ENCODE measurements around the gene NVL. TPM values are rescaled to one million over a fixed set of nuclear protein-coding genes. Genes with fewer than 3 reads are reported as not detected.

The NVL gene
- total and polyA plus RNA-seq, 7 experiments from 2014 or later: 16.1 to 48.6 (median 24.7) TPM

DNA sequence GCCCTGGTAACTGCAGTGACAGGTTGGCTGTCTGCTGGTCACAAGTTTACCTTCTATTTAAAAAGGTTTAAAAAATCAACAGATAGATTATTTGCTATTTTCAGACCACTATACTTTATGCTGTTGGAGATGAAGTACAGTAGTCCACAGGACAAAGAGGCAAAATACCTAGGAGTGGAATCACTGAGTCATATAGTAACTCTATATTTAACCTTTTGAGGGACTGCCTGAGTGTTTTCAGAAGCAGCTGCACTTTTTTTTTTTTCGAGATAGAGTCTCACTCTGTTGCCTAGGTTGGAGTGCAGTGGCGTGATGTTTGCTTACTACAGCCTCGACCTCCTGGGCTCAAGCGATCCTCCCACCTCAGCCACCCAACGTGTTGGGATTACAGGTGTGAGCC, 38.4 kb upstream of the NVL start:
- H3K36me3 Mint-ChIP-seq: peaks cover 9 to 67% (median 41%) of the 10 kb centered on the region in 5 donors
- no peaks in the 10 kb centered on the region for H3K27me3 Mint-ChIP-seq
- H3K27me3 ChIP-seq (ENCODE audit: control insufficient read depth in 2 of 2, insufficient read depth in 2 of 2, low read length in 2 of 2): no peaks in the 10 kb centered on the region
- H3K4me1 Mint-ChIP-seq: peaks cover 24 to 61% (median 49%) of the 10 kb centered on the region in 7 donors
- no peaks in the 10 kb centered on the region for H3K9me3 Mint-ChIP-seq
- no peak overlapping the region for H3K27ac ChIP-seq (ENCODE audit: low read depth, low read length)
- ATAC-seq (no peak), DNase-seq (no peak)
- peaks cover 13 to 53% (median 22%) of the 10 kb centered on the region in 3 experiments for H3K36me3 ChIP-seq (ENCODE audit: control insufficient read depth in 2 of 3, insufficient read depth in 3 of 3, low read length in 3 of 3)
- CTCF ChIA-PET: no interaction called here
- H3K9me3 ChIP-seq (ENCODE audit: control insufficient read depth in 2 of 3, low read length in 3 of 3): no peaks in the 10 kb centered on the region
- H3K4me3 ChIP-seq (ENCODE audit: low read length): no peak overlapping the region
- H3K4me3 Mint-ChIP-seq: no peak overlapping the region
- POLR2A ChIA-PET: no interaction called here
- H3K4me1 ChIP-seq (ENCODE audit: control insufficient read depth in 2 of 2, insufficient read depth in 2 of 2, low read length in 2 of 2): peaks cover 0 to 6% of the 10 kb centered on the region in 2 donors
- H3K27ac Mint-ChIP-seq: peak overlapping the region in 1 of 9 donors; percentile 49
- intact Hi-C loops (cut with micrococcal nuclease): no loop called here

DNA sequence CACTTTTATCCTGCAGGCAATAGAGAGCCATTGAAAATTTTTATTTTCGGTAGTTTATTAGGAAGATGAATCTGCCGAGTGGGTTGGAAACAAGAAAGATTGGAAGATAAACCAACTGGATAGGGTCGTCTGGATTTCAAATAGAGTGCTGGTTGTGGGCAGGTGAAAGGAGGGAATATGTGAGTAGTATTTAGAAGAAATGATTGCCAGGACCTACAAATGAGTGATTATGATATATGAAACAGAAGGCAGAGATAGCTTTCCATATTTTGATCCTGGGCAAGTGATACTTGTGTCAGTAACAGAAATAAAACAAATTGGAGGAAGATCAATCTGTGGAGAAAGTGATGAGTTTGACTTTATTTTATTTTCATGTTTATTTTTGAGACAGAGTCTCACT, 29.2 kb upstream of the NVL start:
- H3K36me3 Mint-ChIP-seq: peaks cover 0 to 29% (median 10%) of the 10 kb centered on the region in 5 donors
- H3K4me1 Mint-ChIP-seq: peaks cover 40 to 78% (median 64%) of the 10 kb centered on the region in 7 donors
- intact Hi-C loops (cut with micrococcal nuclease): loop anchor here in 1 of 2 donors (5.0 to 10.0 kb wide), 2 partner anchors 266 to 1647 kb away; partner anchors contain the start of genes AIDA and BROX
- H3K36me3 ChIP-seq (ENCODE audit: control insufficient read depth in 2 of 3, insufficient read depth in 3 of 3, low read length in 3 of 3): peaks cover 0 to 4% (median 0%) of the 10 kb centered on the region in 3 experiments
- H3K9me3 ChIP-seq (ENCODE audit: control insufficient read depth in 2 of 3, low read length in 3 of 3): no peaks in the 10 kb centered on the region
- H3K27me3 ChIP-seq (ENCODE audit: control insufficient read depth in 2 of 2, insufficient read depth in 2 of 2, low read length in 2 of 2): no peaks in the 10 kb centered on the region
- H3K4me3 Mint-ChIP-seq: peak overlapping the region; percentile 4 to 98 (median 92)
- ATAC-seq (no peak), DNase-seq (no peak)
- H3K27ac ChIP-seq (ENCODE audit: low read depth, low read length): no peak overlapping the region
- H3K27ac Mint-ChIP-seq: peak overlapping the region in 5 of 9 donors; percentile 9 to 89 (median 45)
- no peak overlapping the region for H3K4me3 ChIP-seq (ENCODE audit: low read length)
- no peaks in the 10 kb centered on the region for H3K9me3 Mint-ChIP-seq
- POLR2A ChIA-PET: interaction anchor here (0.5 to 3.1 kb wide), 2 partner anchors 8 to 75 kb away, joined by 3 to 9 read pairs; partner anchors contain the start of gene WDR26
- peaks cover 16 to 33% of the 10 kb centered on the region in 2 donors for H3K4me1 ChIP-seq (ENCODE audit: control insufficient read depth in 2 of 2, insufficient read depth in 2 of 2, low read length in 2 of 2)
- no peaks in the 10 kb centered on the region for H3K27me3 Mint-ChIP-seq
- CTCF ChIA-PET: no interaction called here

DNA sequence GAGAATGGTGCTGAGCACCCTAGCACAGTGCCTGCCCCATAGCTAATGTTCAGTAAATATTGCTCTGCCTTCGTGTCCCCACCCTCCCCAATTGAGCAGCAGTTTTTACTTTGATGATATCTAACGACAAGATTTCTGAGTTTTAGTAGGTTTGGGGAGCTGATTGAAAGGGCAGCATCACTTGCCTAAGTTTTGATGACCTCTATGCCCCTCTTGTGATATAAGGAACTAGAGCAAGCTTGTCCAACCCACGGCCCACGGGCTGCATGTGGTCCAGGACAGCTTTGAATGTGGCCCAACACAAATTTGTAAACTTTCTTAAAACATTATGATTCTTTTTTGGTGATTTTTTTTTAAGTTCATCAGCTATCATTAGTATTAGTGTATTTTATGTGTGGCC, 28.3 kb upstream of the NVL start:
- DNase-seq (no peak), ATAC-seq (no peak)
- Histone ChIP-seq H3K27me3 (ENCODE audit: control insufficient read depth in 2 of 2, insufficient read depth in 2 of 2, low read length in 2 of 2) (no peaks in the 10 kb centered on the region), H3K36me3 (ENCODE audit: control insufficient read depth in 2 of 3, insufficient read depth in 3 of 3, low read length in 3 of 3) (no peaks in the 10 kb centered on the region), H3K4me1 (ENCODE audit: control insufficient read depth in 2 of 2, insufficient read depth in 2 of 2, low read length in 2 of 2) (peaks cover 16 to 27% of the 10 kb centered on the region in 2 donors), H3K27ac (ENCODE audit: low read depth, low read length) (peak overlapping the region; percentile 83), H3K4me3 (ENCODE audit: low read length) (peak overlapping the region; percentile 67), H3K9me3 (ENCODE audit: control insufficient read depth in 2 of 3, low read length in 3 of 3) (no peaks in the 10 kb centered on the region)
- H3K27ac Mint-ChIP-seq: peak overlapping the region in 7 of 9 donors; percentile 50 to 94 (median 89)
- H3K9me3 Mint-ChIP-seq: no peaks in the 10 kb centered on the region
- H3K4me3 Mint-ChIP-seq: peak overlapping the region; percentile 87 to 98 (median 92)
- no peaks in the 10 kb centered on the region for H3K27me3 Mint-ChIP-seq
- ChIA-PET CTCF (interaction anchor here (1.0 to 2.2 kb wide), 3 partner anchors 17 to 73 kb away, joined by 3 to 6 read pairs (median 3); no protein-coding TSS in a partner anchor), POLR2A (interaction anchor here (0.7 to 3.1 kb wide), 8 partner anchors 20 to 80 kb away, joined by 3 to 13 read pairs (median 7); partner anchors contain the start of genes NVL and WDR26)
- H3K4me1 Mint-ChIP-seq: peaks cover 35 to 70% (median 54%) of the 10 kb centered on the region in 7 donors
- peaks cover 0 to 20% (median 10%) of the 10 kb centered on the region in 5 donors for H3K36me3 Mint-ChIP-seq
- intact Hi-C loops (cut with micrococcal nuclease): loop anchor here in 1 of 2 donors (5.0 to 10.0 kb wide), 2 partner anchors 267 to 1646 kb away; partner anchors contain the start of genes AIDA and BROX

DNA sequence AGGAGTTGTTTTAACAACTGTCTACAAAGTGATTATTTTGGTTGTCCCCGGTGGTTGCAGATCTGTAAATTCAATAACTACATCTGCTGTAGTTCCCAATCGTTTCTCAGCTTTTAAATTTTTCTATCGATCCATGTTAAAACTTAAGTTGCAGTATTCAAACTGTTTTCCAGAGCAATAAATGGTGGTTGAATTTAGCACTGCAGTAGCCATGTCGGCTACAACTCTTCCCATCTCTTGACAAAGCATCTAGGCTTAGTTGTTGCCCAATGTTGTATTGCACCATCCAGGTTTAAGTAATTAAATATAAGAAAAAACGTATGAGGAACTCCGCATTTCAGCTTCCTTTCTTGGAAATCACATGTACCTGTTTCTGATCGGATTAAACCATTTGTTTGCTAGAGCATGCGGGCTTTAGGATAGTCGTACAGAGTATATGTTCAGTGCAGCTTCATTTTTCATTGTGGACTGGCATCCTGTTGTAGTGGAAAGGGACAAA, 27.7 kb upstream of the NVL start:
- peak overlapping the region; percentile 67 for H3K4me3 ChIP-seq (ENCODE audit: low read length)
- no peak for DNase-seq
- intact Hi-C loops (cut with micrococcal nuclease): loop anchor here (2.0 to 10.0 kb wide), 5 partner anchors 17 to 1645 kb away; partner anchors contain the start of genes AIDA (in 1 of the 2) and BROX (in 1 of the 2)
- POLR2A ChIA-PET: interaction anchor here (0.8 to 3.1 kb wide), 8 partner anchors 9 to 76 kb away, joined by 3 to 13 read pairs (median 7); partner anchors contain the start of genes NVL and WDR26
- H3K9me3 ChIP-seq (ENCODE audit: control insufficient read depth in 2 of 3, low read length in 3 of 3): no peaks in the 10 kb centered on the region
- H3K27me3 ChIP-seq (ENCODE audit: control insufficient read depth in 2 of 2, insufficient read depth in 2 of 2, low read length in 2 of 2): no peaks in the 10 kb centered on the region
- H3K27me3 Mint-ChIP-seq: no peaks in the 10 kb centered on the region
- no peaks in the 10 kb centered on the region for H3K36me3 ChIP-seq (ENCODE audit: control insufficient read depth in 2 of 3, insufficient read depth in 3 of 3, low read length in 3 of 3)
- CTCF ChIA-PET: interaction anchor here (1.0 to 2.2 kb wide), 3 partner anchors 18 to 73 kb away, joined by 3 to 6 read pairs (median 3); no protein-coding TSS in a partner anchor
- peaks cover 0 to 17% (median 9%) of the 10 kb centered on the region in 5 donors for H3K36me3 Mint-ChIP-seq
- no peak for ATAC-seq
- peaks cover 16 to 27% of the 10 kb centered on the region in 2 donors for H3K4me1 ChIP-seq (ENCODE audit: control insufficient read depth in 2 of 2, insufficient read depth in 2 of 2, low read length in 2 of 2)
- H3K4me1 Mint-ChIP-seq: peaks cover 30 to 65% (median 48%) of the 10 kb centered on the region in 7 donors
- H3K4me3 Mint-ChIP-seq: peak overlapping the region; percentile 87 to 98 (median 92)
- peak overlapping the region; percentile 83 for H3K27ac ChIP-seq (ENCODE audit: low read depth, low read length)
- H3K27ac Mint-ChIP-seq: peak overlapping the region; percentile 71 to 94 (median 86)
- H3K9me3 Mint-ChIP-seq: no peaks in the 10 kb centered on the region

DNA sequence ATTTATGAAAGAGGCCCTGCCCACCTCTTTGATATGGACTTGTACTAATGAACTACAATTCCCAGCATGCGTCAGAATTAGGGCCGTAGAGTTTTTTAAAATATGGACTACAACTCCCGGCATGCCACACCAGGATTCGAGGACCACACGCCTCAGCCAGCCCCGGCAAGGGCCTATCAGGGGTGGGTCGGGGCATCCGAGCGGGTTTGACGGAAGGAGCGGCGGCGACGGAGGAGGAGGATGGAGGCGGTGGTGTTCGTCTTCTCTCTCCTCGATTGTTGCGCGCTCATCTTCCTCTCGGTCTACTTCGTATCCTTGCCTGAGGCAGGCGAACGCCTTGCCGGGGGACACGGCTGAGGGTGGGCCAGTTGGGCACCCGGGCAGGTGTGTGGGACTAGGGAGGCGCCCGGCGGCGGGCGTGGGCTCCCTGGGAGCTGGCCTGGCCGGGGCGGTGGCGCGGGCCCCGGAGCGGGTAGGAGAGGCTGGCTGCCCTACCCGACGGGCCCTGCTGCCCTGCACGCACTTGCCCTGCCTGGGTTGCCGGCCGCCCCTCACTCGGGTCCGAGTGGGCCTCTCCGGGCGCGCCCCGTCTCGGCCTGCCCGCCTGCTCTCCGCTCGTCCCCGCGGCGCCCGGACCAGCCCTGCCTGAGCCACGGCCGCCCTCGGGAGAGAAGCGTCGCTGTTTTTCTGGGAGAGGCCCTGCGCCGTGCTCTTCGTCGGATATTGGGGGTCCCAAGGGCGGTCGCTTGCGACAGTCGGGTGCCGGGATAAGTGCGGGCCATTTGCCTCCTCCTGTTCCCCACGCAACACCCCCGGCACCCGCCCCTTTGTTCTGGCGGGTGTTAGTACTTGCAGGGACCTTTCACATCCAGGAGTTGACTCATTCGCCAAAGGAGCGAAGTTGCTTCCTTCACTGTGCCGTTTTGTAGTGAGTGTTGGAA, 27.0 kb upstream of the NVL start, which contains the start of gene CNIH4:
TSS of gene CNIH4 (plus strand) at position 195 of the 941 bp plus-strand sequence. CDS start at position 241, 46 bp downstream.
- Histone ChIP-seq H3K27ac (ENCODE audit: low read depth, low read length) (peak within 1 kb of the TSS; percentile 83), H3K9me3 (ENCODE audit: control insufficient read depth in 2 of 3, low read length in 3 of 3) (no peaks in the 10 kb centered on the region), H3K4me1 (ENCODE audit: control insufficient read depth in 2 of 2, insufficient read depth in 2 of 2, low read length in 2 of 2) (peaks cover 16 to 27% of the 10 kb centered on the region in 2 donors), H3K4me3 (ENCODE audit: low read length) (peak within 1 kb of the TSS; percentile 67), H3K27me3 (ENCODE audit: control insufficient read depth in 2 of 2, insufficient read depth in 2 of 2, low read length in 2 of 2) (no peaks in the 10 kb centered on the region), H3K36me3 (ENCODE audit: control insufficient read depth in 2 of 3, insufficient read depth in 3 of 3, low read length in 3 of 3) (no peaks in the 10 kb centered on the region)
- H3K27ac Mint-ChIP-seq: peak within 1 kb of the TSS; percentile 71 to 95 (median 89)
- DNase-seq: peak; percentile 79 to 95 (median 92)
- peak; percentile 99 for ATAC-seq
- H3K9me3 Mint-ChIP-seq: no peaks in the 10 kb centered on the region
- CTCF ChIA-PET: interaction anchor here (1.2 to 2.2 kb wide), 3 partner anchors 19 to 241 kb away, joined by 3 to 6 read pairs (median 3); no protein-coding TSS in a partner anchor
- intact Hi-C loops (cut with micrococcal nuclease): loop anchor here (1.0 to 10.0 kb wide), 13 partner anchors 16 to 1645 kb away; partner anchors contain the start of genes FBXO28 (in 2 of the 2), NVL (in 2 of the 2), WDR26 (in 2 of the 2) and AIDA (in 1 of the 2)
- H3K4me3 Mint-ChIP-seq: peak within 1 kb of the TSS; percentile 87 to 98 (median 94)
- H3K27me3 Mint-ChIP-seq: no peaks in the 10 kb centered on the region
- peaks cover 23 to 58% (median 44%) of the 10 kb centered on the region in 7 donors for H3K4me1 Mint-ChIP-seq
- H3K36me3 Mint-ChIP-seq: peaks cover 0 to 14% (median 5%) of the 10 kb centered on the region in 5 donors
- POLR2A ChIA-PET: interaction anchor here (0.8 to 3.1 kb wide), 10 partner anchors 10 to 175 kb away, joined by 3 to 13 read pairs (median 5); partner anchors contain the start of genes DEGS1, NVL and WDR26
